UCSD-AML1 (cell line): Measurements from ENCODE around the gene MITF.

Experiments
- DNase-seq: peaks from one replicate; lab custom pipeline; 2025; ENCODE audit not compliant: unreplicated experiment; lab: John Stamatoyannopoulos, UW

Gene MITF

DNA sequence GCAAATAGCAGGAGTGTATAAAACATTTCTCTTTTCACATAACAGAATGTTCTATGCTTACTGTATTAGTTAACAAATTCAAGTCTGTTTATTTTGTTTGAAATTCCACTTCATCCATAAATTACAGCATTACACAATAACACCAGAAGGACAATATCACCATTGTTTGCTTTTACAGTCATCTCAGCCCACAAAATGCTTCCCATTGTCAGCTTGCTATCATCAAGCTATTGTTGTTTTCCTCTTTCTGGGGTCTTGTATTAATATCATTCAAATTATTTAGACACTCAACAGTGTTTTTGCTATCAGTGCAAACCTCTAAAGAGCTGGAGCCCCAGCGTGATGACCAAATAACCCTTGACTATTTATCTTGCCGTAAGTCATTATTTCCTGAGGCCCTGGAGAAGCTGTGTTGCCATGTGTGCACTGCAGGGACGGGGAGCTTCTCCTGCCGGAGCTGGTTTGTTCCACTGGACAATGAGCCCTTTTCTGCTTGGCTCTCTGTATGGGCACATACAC is 261.4 kb downstream of the MITF start:
- DNase-seq, result no peak

GRCh38 chr3:70003119-70003518 is 263.9 kb downstream of the MITF start:
- no peak for DNase-seq

GRCh38 chr3:70006089-70006488 is 266.8 kb downstream of the MITF start:
- DNase-seq, result no peak

- DNase-seq, result no peak
These were observed 271.1 kb downstream of the MITF start for GRCh38 chr3:70010346-70010745.

- no peak for DNase-seq
These were observed 272.3 kb downstream of the MITF start for GRCh38 chr3:70011582-70011981.
